WTC11 (cell line): ENCODE measurements around the gene CCNT1. TPM values are rescaled to one million over a fixed set of nuclear protein-coding genes. Genes with fewer than 3 reads are reported as not detected.

Experiments
- ATAC-seq: fragments of 200-7000 bp; cut with Tn5 transposase; 2 replicates; pipeline ENCODE4 v1.10.0; 2021; ENCODE audit warnings: mild to moderate bottlenecking, moderate library complexity
- CTCF ChIA-PET: fragments of 300-600 bp; sonication (Branson Sonifier 250); formaldehyde crosslinking; loops from one replicate; lab custom pipeline; 2021; ENCODE audit warnings: antibody characterized with exemption; lab: Charles Lee
- POLR2A ChIA-PET: fragments of 350-600 bp; sonication (Branson Sonifier 250); formaldehyde crosslinking; loops from one replicate; lab custom pipeline; 2021; ENCODE audit warnings: antibody characterized with exemption; lab: Charles Lee
- DNase-seq: peaks from one replicate; pipeline ENCODE4 v3.0.0; 2021; ENCODE audit warnings: low spot score
- H3K27ac Mint-ChIP-seq: 2 replicates; pipeline ENCODE4 v1.8.0; 2021; ENCODE audit warnings: mixed read lengths
- H3K27me3 Mint-ChIP-seq: 2 replicates; pipeline ENCODE4 v1.8.0; 2021; ENCODE audit warnings: low read depth, mild to moderate bottlenecking, moderate library complexity, mixed read lengths
- H3K36me3 Mint-ChIP-seq: 2 replicates; pipeline ENCODE4 v1.8.0; 2021; ENCODE audit warnings: mixed read lengths
- H3K4me1 Mint-ChIP-seq: 2 replicates; pipeline ENCODE4 v1.8.0; 2022; ENCODE audit warnings: mixed read lengths
- H3K4me3 Mint-ChIP-seq: 2 replicates; pipeline ENCODE4 v1.8.0; 2021; ENCODE audit warnings: mild to moderate bottlenecking, moderate library complexity, mixed read lengths
- H3K9me3 Mint-ChIP-seq: 2 replicates; pipeline ENCODE4 v1.8.0; 2021; ENCODE audit warnings: mixed read lengths
- AFF4 ChIP-seq: sonication (generic); formaldehyde crosslinking; IDR thresholded peaks from 2 replicates; pipeline ENCODE4 v1.8.1; 2023; ENCODE audit warnings: mild to moderate bottlenecking, missing genetic modification reagents, borderline replicate concordance
- CBFB ChIP-seq: sonication (generic); formaldehyde crosslinking; IDR thresholded peaks from 2 replicates; pipeline ENCODE4 v1.8.1; 2022; ENCODE audit warnings: mild to moderate bottlenecking, low read depth, missing genetic modification reagents
- CREB1 ChIP-seq: sonication (generic); formaldehyde crosslinking; IDR thresholded peaks from 2 replicates; pipeline ENCODE4 v1.8.0; 2023; ENCODE audit warnings: mild to moderate bottlenecking, missing genetic modification reagents
- E2F4 ChIP-seq: sonication (generic); formaldehyde crosslinking; IDR thresholded peaks from 2 replicates; pipeline ENCODE4 v1.8.1; 2022; ENCODE audit warnings: low read depth, mild to moderate bottlenecking, moderate library complexity, missing genetic modification reagents, borderline replicate concordance
- FOXP4 ChIP-seq: sonication (generic); formaldehyde crosslinking; IDR thresholded peaks from 2 replicates; pipeline ENCODE4 v1.8.0; 2022; ENCODE audit warnings: mild to moderate bottlenecking, missing genetic modification reagents
- MXD4 ChIP-seq: fragments of 250-450 bp; sonication (Bioruptor Pico); IDR thresholded peaks from 2 replicates; pipeline ENCODE4 v1.8.0; 2021; ENCODE audit warnings: mild to moderate bottlenecking, moderate library complexity, borderline replicate concordance
- NFYB ChIP-seq: sonication (generic); formaldehyde crosslinking; conservative IDR thresholded peaks from 2 replicates; pipeline ENCODE4 v1.8.0; 2022; ENCODE audit warnings: low read depth, missing genetic modification reagents
- PREB ChIP-seq: sonication (generic); formaldehyde crosslinking; IDR thresholded peaks from 2 replicates; pipeline ENCODE4 v1.8.1; 2022; ENCODE audit warnings: mild to moderate bottlenecking, missing genetic modification reagents, moderate library complexity, borderline replicate concordance
- RELA ChIP-seq: sonication (generic); formaldehyde crosslinking; IDR thresholded peaks from 2 replicates; pipeline ENCODE4 v1.8.1; 2022; ENCODE audit warnings: missing genetic modification reagents, mild to moderate bottlenecking, borderline replicate concordance
- SMAD3 ChIP-seq: sonication (generic); formaldehyde crosslinking; IDR thresholded peaks from 2 replicates; pipeline ENCODE4 v1.8.0; 2022; ENCODE audit warnings: missing genetic modification reagents, mild to moderate bottlenecking, borderline replicate concordance
- SMAD4 ChIP-seq: sonication (generic); formaldehyde crosslinking; IDR thresholded peaks from 2 replicates; pipeline ENCODE4 v1.8.0; 2022; ENCODE audit warnings: mild to moderate bottlenecking, missing genetic modification reagents
- TP53 ChIP-seq: sonication (generic); formaldehyde crosslinking; IDR thresholded peaks from 2 replicates; pipeline ENCODE4 v1.8.1; 2023; ENCODE audit warnings: mild to moderate bottlenecking, missing genetic modification reagents
- ZBTB21 ChIP-seq: sonication (generic); formaldehyde crosslinking; IDR thresholded peaks from 2 replicates; pipeline ENCODE4 v1.8.1; 2023; ENCODE audit warnings: mild to moderate bottlenecking, missing genetic modification reagents, borderline replicate concordance
- ZNF121 ChIP-seq: sonication (generic); formaldehyde crosslinking; IDR thresholded peaks from 2 replicates; pipeline ENCODE4 v1.8.0; 2023; ENCODE audit warnings: missing genetic modification reagents
- ZNF138 ChIP-seq: sonication (generic); formaldehyde crosslinking; conservative IDR thresholded peaks from 2 replicates; pipeline ENCODE4 v1.8.1; 2022; ENCODE audit warnings: mild to moderate bottlenecking, moderate library complexity, missing genetic modification reagents
- ZNF219 ChIP-seq: sonication (generic); formaldehyde crosslinking; IDR thresholded peaks from 2 replicates; pipeline ENCODE4 v1.8.0; 2023; ENCODE audit warnings: missing genetic modification reagents, mild to moderate bottlenecking, borderline replicate concordance
- ZNF232 ChIP-seq: sonication (generic); formaldehyde crosslinking; IDR thresholded peaks from 2 replicates; pipeline ENCODE4 v1.8.0; 2022; ENCODE audit warnings: mild to moderate bottlenecking, missing genetic modification reagents
- ZNF396 ChIP-seq: fragments of 250-450 bp; sonication (Bioruptor Pico); IDR thresholded peaks from 2 replicates; pipeline ENCODE4 v1.8.0; 2021; ENCODE audit warnings: mild to moderate bottlenecking, moderate library complexity, borderline replicate concordance
- ZNF416 ChIP-seq: fragments of 250-450 bp; sonication (Bioruptor Pico); IDR thresholded peaks from 2 replicates; pipeline ENCODE4 v1.9.0; 2021; ENCODE audit warnings: mild to moderate bottlenecking, inconsistent platforms
- ZNF423 ChIP-seq: fragments of 250-450 bp; sonication (Bioruptor Pico); IDR thresholded peaks from 2 replicates; pipeline ENCODE4 v2.1.2; 2022; ENCODE audit warnings: mild to moderate bottlenecking, moderate library complexity
- total RNA-seq: library from RNA; stranded (reverse); gene quantifications from 3 replicates; pipeline ENCODE4 v1.2.3, GENCODE V29; 2021
- TF ChIP-seq, protein P1 (sequence below): fragments of 250-450 bp; sonication (Bioruptor Pico); IDR thresholded peaks from 2 replicates; pipeline ENCODE4 v1.9.0; 2021; ENCODE audit warnings: mild to moderate bottlenecking
- TF ChIP-seq, protein P2 (sequence below): sonication (generic); formaldehyde crosslinking; IDR thresholded peaks from 2 replicates; pipeline ENCODE4 v1.8.1; 2022; ENCODE audit warnings: low read depth, missing genetic modification reagents, borderline replicate concordance

CCNT1 gene
- total RNA-seq, 1 experiment from 2014 or later = 42.0 TPM

DNA sequence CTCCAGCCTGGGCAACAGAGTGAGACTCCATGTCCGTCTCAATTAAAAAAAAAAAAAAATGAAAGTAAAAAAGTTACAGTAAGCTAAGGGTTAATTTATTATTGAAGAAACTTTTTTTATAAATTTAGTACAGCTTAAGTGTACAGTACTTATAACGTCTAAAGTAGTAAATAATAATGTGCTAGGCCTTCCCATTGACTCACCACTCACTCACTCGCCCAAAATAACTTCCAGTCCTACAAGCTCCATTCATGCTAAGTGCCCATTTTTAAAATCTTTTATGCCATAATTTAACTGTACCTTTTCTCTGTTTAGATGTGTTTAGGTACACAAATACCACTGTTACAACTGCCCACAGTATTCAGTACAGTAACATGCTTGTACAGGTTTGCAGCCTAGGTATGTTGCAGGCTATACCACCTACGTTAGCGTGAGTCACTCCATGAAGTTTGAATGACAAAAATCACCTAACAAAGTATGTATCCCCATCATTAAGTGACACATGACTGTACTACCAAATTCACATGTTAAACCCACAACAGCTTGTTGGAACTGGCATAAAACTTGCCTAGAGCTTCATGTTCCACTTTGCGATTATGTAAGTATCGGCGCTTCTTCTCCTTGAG, 45.2 kb downstream of the CCNT1 start (continued):
- no peak for TF ChIP-seq FOXP4
- no peak for TF ChIP-seq MXD4 (CRISPR knock-in tag)
- no peak for TF ChIP-seq ZNF232 (CRISPR knock-in tag)
- TF ChIP-seq ZNF423 (CRISPR knock-in tag) = no peak
- TF ChIP-seq ZNF138 (CRISPR knock-in tag) = no peak
- TF ChIP-seq TP53 (CRISPR knock-in tag) = no peak
- TF ChIP-seq, all 79 proteins: peak for 0

GRCh38 chr12:48668996-48669395, 47.5 kb downstream of the CCNT1 start:
- POLR2A ChIA-PET = no interaction called here
- Mint-ChIP-seq H3K27ac (no peak overlapping the region), H3K27me3 (no peaks in the 10 kb centered on the region), H3K4me3 (no peak overlapping the region), H3K9me3 (no peaks in the 10 kb centered on the region), H3K4me1 (no peaks in the 10 kb centered on the region), H3K36me3 (peaks cover 51% of the 10 kb centered on the region)
- DNase-seq = no peak
- TF ChIP-seq, protein P1, sequence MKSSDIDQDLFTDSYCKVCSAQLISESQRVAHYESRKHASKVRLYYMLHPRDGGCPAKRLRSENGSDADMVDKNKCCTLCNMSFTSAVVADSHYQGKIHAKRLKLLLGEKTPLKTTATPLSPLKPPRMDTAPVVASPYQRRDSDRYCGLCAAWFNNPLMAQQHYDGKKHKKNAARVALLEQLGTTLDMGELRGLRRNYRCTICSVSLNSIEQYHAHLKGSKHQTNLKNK (CRISPR knock-in tag) = no peak
- TF ChIP-seq CREB1 (no peak), PREB (CRISPR knock-in tag) (no peak), ZBTB21 (CRISPR knock-in tag) (no peak), E2F4 (CRISPR knock-in tag) (no peak), ZNF219 (CRISPR knock-in tag) (no peak), RELA (CRISPR knock-in tag) (no peak), AFF4 (CRISPR knock-in tag) (no peak), ZNF416 (no peak), ZNF121 (CRISPR knock-in tag) (no peak), SMAD3 (CRISPR knock-in tag) (no peak), SMAD4 (no peak), NFYB (CRISPR knock-in tag) (no peak), ZNF396 (CRISPR knock-in tag) (no peak), CBFB (CRISPR knock-in tag) (no peak)
- TF ChIP-seq, protein P2, sequence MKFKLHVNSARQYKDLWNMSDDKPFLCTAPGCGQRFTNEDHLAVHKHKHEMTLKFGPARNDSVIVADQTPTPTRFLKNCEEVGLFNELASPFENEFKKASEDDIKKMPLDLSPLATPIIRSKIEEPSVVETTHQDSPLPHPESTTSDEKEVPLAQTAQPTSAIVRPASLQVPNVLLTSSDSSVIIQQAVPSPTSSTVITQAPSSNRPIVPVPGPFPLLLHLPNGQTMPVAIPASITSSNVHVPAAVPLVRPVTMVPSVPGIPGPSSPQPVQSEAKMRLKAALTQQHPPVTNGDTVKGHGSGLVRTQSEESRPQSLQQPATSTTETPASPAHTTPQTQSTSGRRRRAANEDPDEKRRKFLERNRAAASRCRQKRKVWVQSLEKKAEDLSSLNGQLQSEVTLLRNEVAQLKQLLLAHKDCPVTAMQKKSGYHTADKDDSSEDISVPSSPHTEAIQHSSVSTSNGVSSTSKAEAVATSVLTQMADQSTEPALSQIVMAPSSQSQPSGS (CRISPR knock-in tag) = no peak
- ATAC-seq = no peak
- CTCF ChIA-PET = no interaction called here
